Activated CD4-positive, alpha-beta T cell treated with anti-CD3 and anti-CD28 coated beads, Interleukin-10, Interleukin-2, amounts not matched to agents 100 ng/mL and 50 ng/mL, durations not matched to agents 16 hours and 8 hours (primary cell): ENCODE measurements around the gene KCNK16.

Experiments used
- DNase-seq: peaks from one replicate; pipeline ENCODE4 v3.0.0-alpha.2; 2020

Gene KCNK16

GRCh38 chr6:39341352-39341751 is 18.9 kb upstream of the KCNK16 start:
- no peak for DNase-seq

DNA sequence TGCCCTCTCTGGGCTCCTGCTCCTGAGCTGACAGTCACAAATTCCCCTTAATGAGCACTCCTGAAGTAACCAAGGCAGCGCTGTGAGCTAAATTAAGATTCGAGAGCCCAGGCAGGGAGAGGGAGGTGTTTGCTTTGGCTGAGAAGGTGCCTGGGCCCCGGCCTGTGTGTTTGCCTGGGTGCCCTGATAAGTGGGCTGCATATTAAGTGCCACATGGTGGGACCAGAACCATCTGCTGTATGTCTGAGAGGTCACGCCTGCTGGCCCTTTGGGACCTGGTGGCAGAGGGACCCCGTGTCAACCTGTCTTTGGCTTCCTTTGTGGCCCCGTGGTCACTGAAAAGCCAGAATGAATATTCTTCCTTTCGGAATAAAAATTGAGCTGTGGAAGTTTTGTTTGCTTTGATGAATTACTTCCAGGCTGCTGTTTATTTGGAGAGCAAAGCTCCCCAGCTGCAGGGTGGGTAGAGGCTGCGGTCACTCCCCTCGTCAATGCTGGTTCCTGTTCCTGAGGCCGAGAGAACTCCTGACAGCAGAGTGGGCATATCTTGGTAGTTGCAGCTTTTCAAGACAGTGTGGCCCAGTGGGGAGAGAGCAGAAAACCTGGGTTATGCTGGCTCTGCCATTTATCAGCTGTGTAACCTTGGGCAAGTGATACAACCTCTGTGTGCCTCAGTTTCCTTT is 17.5 kb upstream of the KCNK16 start:
- no peak for DNase-seq

DNA sequence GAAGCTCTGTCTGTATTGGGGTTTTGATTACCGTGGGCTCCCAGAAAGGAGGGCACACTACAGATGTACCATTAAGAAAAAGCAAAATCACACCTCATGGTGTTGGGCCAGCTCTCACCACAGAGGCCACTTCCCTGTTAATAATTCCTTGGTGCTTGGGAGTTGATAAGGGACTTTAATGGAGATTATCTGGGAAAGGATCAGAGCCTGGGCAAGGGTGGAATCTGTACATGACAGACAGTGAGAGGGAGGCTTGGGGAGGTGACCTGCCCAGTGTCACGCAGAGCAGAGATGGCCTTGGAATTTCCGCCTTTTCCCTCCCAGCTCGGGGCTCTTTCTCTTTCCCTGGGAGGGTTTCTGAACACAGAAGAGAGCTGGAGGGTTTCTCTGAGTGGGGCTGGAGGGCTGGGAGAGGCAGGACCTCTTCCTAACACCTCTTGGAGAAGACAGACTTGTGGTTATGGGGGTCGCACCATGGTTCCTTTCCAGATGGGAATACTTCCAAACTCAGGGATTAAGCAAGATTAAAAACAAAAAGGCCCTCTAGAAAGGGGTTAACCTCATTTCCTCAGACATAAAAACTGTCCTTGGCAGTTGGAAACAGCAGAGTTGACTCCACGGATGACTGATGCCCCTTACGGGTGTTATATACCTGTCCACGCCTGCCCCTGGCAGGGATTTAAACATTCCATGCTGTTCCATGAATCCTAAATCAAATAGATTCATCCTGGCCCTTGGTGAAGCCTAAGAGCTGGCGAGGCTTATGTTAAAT is 16.8 kb upstream of the KCNK16 start:
- DNase-seq, result no peak

- no peak for DNase-seq
Measured at GRCh38 chr6:39338397-39338796, 15.9 kb upstream of the KCNK16 start.

DNA sequence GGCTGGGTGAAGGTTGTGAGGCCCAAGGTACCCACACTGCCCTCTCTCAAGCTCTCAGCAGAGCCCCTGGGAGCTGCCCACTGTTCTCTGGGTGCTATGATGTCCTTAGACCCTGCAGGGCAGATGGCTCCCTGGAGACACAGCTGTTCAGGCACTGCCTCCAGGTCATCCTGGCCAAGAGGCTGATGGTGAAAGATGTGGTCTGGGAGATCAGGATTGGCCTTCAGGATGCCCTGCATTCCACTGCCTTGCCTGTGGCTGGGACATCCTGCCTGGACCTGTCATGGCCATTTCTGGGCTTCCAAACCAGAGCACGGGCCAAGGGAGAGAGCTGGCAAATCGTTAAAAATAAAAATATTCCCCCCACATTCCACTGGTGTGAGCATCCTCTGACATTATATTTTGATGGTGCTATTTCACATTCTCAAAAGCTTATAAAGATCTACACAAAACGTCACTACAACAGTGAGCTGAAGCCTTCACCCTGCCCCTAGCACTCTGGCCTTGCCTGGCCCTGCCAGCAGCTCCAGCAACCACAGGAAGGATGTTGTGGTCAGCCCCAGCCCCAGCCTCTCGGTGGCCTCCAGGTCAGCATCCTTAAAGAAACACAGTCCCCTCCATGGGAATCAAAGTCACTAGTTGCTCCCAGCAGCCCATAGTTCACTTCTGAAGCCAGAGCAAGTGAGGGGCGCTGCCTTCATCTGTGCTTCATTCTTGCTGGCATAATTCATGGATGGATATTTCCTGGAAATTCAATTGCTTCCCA is 13.5 kb upstream of the KCNK16 start:
- peak; percentile 38 for DNase-seq

DNA sequence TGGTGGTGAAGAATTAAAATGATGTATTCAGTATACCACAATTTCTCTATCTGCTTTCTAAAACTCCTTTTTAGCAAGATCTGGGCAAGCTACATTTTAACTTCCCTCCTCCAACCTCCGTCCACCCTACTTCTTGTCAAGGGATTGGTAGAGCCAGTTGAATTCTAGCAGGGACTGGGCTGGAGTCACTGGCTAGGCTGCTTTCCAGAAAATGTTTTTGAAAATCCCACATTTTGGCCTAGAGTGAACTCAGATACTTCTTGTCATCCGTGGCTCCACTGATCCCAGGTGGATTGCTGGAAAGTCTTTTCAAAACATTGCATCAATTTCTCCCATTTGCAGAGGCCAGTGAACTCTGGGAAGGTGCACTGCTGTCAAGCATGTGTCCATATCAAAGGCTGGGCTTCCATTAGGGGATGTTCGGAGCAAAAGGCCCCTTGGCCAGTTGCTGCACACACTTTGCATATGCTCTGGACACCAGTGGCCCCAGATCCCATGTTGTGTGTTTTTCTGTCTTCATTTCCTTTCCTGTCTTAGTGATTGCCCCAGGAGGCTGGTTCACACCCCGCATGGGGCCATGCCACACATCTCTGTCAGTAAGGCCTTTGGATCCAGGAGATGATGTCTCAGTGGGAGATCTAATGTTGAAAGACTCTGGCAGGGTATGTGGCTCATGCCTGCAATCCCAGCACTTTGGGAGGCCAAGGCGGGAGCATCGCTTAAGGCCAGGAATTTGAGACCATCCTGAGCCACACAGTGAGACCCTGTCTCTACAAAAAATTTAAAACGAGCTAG is 11.3 kb upstream of the KCNK16 start:
- no peak for DNase-seq

DNA sequence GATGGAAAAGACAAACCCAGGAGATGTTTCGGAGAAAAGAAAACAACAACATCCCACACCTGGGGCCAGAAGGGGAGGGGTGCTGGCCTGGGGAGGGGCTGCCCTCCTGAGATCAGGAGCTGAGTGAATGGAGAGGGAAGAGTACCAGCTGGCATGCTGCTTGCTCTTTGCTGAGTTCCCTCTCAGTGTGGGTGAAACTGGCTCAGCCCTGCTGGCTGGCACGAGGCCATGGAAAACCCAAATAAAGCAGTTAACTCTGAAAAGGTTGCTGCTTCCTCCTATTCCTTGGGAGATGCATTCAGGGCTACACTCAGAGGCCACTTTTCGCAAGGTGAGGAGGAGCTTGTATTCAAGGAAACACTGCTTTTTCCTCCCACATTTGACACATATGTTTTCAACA is 8.0 kb upstream of the KCNK16 start:
- DNase-seq, result no peak

DNA sequence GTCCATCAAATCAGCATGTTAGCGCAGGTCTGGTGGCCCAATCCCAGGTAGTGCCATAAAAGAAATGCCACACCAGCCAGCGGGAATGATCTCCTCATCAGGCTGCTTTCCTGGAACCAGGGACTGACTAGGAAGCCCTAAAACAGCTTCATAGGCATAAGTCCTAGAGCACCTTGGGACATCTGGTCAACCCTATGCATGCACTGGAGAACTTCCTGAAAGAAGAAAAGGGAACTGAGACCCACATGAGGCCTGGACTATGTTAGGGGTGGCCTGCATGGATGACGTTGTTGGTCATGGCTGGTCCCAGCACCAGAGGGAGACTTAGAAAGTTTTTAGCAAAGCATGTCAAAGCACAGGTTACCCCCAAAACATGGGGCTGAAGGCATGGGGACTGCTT is 7.6 kb upstream of the KCNK16 start:
- DNase-seq, result no peak

DNA sequence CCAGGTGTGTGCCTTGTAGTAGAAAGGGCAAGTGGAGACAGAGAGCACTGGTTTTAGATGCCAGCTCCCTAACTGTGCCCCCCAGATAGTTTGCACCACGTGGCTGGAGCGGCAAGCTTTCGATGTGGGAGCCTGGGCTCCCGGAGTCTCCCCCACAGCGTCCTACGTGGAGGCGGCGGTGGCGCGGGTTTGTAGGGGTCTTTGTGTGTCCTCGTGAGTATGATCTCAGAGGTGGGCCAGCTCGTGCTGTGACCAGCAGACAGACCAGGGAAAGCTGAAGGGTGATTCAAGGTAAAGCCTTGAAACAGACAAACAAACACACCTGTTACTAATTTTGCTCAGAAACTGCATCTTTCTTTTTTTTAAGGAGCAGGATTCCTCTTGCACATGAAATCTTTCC is 5.6 kb upstream of the KCNK16 start:
- DNase-seq, result no peak

DNA sequence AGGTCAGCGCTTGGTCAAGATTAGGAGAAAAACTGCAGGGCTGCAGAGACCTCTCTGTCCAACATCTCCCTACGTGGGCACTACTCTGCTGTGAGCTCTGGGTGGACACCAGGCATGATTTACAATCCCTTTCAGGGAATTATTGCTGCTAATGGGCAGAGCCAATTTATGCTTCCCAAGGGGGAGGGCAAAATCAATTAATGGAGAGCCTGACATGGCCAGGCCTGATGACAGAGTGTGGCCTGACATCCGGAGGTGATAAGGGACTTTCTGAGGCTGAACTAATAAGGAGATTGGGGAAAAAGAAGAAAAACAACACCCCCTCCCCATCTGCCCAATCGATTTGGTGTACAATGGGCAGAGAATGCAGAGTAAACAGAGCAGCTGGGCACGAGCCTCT is 5.0 kb upstream of the KCNK16 start:
- DNase-seq, result no peak

GRCh38 chr6:39321761-39322160 is 741 bp downstream of the KCNK16 start:
- DNase-seq, result no peak

DNA sequence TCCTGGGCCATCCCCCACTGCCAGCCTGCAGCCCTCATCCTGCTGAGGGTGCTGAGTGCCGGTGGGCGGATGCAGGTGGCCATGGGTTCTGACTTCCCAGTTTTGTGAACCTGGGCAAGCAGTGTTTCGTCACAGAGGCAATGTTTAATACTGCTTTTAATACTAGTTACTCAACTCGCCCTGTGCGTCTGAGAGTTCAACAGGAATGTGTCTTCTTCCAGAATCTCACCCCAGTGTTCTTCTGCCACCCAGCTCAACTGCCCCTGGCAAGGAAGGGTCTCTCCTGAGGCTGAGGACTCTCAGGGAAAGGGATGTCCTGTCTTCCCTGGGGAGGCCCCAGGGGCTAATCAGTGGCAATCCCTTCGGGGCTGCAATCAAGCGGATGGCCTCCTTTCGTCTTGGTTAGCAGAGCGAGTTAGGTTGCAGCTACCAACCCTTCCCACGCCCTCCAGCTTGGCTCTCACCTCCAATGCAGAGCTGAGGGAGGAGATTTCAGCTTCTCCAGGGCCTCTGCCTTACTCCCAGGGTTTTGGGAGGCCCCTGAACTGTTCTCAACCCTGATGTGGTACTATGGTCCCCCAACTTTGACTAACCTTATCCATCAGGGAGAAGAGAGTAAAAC is 2.0 kb downstream of the KCNK16 start:
- no peak for DNase-seq

DNA sequence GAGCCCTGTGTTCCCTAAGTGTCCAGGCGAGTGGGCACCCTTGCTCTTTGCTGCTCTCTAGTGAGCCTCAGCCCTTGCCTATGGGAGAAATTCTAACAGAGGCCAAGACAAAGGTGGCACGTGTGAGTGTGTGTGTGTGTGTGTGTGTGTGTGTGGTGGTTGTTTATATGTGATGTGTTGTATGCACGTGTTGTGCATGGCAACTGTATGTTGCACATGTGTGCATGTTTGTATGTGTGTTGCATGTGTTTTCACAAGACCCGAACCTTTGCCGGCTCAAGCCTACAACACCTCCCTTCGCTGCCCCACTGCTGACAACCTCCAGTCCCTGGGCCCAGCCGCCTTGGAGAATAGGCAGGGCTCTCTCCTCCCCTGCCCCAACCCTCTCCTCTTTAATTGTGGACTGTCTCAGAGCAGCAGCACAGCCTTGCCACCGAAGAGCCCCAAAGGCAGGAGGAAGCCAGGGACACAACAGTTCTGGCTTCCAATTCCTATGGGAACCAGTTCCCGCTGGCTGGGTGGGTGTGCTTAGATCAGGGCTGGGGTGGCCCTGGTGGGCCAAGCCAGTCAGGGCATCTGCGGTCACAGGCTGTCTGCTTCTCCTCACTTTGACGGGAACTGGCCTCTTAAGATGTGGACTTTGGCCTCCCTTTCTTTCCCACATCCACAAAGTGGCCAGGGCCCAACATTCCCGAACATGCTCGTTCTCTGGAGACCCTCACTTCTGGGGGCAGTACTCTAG is 2.7 kb downstream of the KCNK16 start:
- DNase-seq, result no peak

- no peak for DNase-seq
Measured at GRCh38 chr6:39317256-39317655, 5.2 kb downstream of the KCNK16 start.

- DNase-seq, result no peak
Measured at GRCh38 chr6:39314273-39314795, 8.2 kb downstream of the KCNK16 start, which contains the start of gene KCNK17. Gene KCNK17, minus strand, starts transcription at chr6:39314419. Its CDS starts 99 bp downstream, at chr6:39314320.

DNA sequence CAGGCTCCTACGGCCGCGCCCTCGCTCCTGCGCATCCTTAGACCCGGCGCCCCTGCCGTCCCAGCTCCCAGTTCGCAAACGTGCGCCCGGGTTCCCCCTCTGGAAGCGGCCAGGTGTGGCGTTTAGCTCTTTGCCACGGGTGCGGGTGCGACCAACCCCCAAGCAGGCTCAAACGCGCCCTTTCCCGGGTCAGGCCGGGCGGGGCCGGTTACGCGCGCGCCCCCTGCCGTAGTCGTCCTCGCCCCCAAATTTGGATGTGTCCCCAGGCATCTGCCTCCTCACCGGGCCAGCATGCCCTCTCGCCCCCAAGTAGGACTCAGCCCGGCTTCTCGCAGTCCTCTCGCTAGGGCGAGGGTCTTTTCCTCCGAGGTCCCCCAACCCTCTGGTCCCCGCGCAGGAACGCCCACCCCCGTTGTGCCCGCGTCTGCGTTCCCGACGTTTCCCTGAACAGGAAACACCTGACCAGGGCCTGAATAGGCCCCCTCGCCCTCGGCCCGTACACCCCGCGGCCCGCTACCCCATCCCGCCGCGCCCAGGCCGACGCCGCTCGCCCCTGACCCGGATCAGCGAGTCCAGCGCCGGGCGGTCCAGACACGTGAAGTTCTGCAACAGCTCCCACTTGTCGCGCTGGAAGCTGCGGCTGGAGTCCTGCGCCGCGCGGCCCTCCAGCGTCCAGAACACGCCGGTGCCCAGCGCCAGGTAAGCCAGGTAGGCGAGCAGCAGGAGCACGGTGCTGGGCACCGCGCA is 8.8 kb downstream of the KCNK16 start:
- DNase-seq, result no peak

- DNase-seq, result no peak
Measured at GRCh38 chr6:39312912-39313525, 9.5 kb downstream of the KCNK16 start.

DNA sequence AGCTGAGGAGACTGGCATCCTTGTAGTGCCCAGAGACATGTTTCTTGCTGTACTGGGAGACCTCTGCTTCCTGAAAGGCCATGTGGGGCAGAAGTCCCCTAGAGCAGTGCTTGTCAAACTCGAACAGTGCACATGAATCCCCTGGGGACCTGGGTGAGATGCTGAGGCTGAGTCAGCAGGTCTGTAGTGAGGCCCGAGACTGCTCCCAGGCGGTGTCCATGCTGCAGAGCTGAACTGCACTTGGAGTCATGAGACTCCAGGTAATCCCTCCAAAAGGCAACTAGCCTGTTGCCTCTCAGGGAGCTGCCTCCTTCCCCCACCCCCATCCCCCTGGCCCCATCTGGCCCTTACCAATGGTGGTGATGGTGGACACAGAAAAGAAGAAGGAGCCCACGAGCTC is 12.0 kb downstream of the KCNK16 start:
- DNase-seq, result no peak

GRCh38 chr6:39309942-39310531 is 12.5 kb downstream of the KCNK16 start:
- DNase-seq, result peak; percentile 71

GRCh38 chr6:39307462-39307861 is 15.0 kb downstream of the KCNK16 start:
- DNase-seq, result no peak
